ENCODE data around the gene NUFIP2.

DNA sequence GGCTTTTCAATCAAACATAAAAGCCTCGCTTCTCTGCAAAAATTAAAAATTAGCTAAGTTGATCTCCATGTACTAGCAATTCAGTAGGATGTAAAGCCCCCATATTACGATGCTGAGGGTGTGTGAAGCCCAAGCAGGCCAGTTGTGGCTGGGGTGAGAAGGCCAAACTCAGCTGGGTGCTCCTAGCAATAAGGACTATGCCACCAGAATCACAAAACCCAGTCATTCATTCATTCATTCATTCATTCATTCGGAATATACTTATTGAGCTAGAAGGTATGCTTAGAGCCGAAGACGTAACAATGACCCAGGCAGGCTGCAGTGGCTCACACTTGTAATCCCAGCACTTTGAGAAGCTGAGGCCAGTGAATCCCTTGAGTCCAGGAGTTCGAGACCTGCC lies 51.2 kb downstream of the NUFIP2 start:
- TF ChIP-seq EZH2 (IDR thresholded peaks at IDR 0.05) (no peak), POLR2AphosphoS5 (IDR thresholded peaks at IDR 0.05; ENCODE audit: borderline replicate concordance, low read depth, low read length) (no peak)

All from SK-N-MC (cell line).